ENCODE data around the gene SLC66A2. TPM values are rescaled to one million over a fixed set of nuclear protein-coding genes. Genes with fewer than 3 reads are reported as not detected.

Gene SLC66A2
- total RNA-seq, 4 donors from 2014 or later, result 27.0 to 46.4 (median 41.5) TPM

DNA sequence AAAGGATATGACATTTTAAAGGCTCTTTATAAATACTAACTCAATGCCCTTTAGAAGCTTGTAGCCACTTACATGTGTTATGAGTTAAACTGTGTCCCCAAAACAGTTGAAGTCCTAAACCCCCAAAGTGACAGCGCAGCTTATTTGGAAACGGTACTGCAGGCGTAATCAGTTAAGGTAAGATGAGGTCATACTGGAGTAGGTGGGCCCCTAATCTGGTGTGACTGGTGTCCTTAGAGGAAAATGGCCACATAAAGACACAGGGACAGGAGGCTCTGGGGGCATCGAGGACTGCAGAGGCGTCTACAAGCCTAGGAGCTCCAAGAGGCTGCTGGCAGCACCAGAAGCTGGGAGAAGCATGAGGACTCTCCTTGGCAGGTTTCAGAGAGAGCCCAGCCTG is 28.4 kb upstream of the SLC66A2 start:
- WGBS, result 95% methylated on average over 5 of the region's 5 CpGs
- no peaks in the 10 kb centered on the region for H3K9me3 ChIP-seq
- peaks cover 9 to 42% (median 12%) of the 10 kb centered on the region in 4 donors for H3K4me1 ChIP-seq
- peaks cover 0 to 28% (median 17%) of the 10 kb centered on the region in 4 donors for H3K36me3 ChIP-seq
- intact Hi-C loops (cut with DNase I), result no loop called here
- no peak overlapping the region for H3K4me3 ChIP-seq
- no peak for DNase-seq (ENCODE audit: extremely low spot score)
- no peaks in the 10 kb centered on the region for H3K27me3 ChIP-seq
- no peak for TF ChIP-seq POLR2AphosphoS5 (IDR thresholded peaks at IDR 0.05)
- TF ChIP-seq POLR2A (IDR thresholded peaks at IDR 0.05; ENCODE audit: low read depth), result no peak
- no peak overlapping the region for H3K27ac ChIP-seq (replicated peaks in 1 of 4)

DNA sequence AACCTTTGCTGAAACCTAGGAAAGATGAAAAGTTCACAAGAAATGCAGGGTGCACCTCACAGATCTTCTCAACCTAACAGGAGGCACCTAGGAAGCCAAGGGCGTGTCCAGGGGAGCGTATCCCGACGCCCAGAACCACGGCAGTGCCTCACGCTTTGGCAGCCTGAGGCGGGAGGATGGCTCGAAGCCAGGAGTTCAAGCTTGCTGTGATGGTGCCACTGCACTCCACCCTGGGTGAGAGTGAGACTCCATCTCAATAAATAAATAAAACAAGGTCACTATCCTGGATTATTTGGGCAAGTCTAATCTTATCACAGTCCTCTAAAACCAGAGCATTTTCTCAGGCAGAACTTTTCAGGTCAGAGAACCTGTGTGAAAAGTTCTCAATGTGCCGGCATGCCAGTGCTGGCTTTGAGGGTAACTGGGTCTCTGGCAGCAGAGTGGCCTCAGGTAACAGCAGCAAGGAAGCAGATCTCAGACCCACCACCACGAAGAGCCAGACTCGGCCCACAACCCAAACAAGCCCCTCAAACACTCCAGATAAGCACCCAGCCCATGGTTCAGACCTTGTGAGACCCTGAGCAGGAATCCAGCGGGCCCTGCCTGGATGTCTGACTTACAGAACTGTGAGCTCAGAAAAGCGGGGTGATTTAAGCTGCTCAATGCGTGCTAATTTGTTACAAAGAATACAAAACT is 24.7 kb upstream of the SLC66A2 start:
- H3K9me3 ChIP-seq, result no peaks in the 10 kb centered on the region
- intact Hi-C loops (cut with DNase I), result no loop called here
- no peaks in the 10 kb centered on the region for H3K27me3 ChIP-seq
- H3K4me3 ChIP-seq, result no peak overlapping the region
- no peak for TF ChIP-seq EP300 (IDR thresholded peaks at IDR 0.05)
- TF ChIP-seq, protein P1, sequence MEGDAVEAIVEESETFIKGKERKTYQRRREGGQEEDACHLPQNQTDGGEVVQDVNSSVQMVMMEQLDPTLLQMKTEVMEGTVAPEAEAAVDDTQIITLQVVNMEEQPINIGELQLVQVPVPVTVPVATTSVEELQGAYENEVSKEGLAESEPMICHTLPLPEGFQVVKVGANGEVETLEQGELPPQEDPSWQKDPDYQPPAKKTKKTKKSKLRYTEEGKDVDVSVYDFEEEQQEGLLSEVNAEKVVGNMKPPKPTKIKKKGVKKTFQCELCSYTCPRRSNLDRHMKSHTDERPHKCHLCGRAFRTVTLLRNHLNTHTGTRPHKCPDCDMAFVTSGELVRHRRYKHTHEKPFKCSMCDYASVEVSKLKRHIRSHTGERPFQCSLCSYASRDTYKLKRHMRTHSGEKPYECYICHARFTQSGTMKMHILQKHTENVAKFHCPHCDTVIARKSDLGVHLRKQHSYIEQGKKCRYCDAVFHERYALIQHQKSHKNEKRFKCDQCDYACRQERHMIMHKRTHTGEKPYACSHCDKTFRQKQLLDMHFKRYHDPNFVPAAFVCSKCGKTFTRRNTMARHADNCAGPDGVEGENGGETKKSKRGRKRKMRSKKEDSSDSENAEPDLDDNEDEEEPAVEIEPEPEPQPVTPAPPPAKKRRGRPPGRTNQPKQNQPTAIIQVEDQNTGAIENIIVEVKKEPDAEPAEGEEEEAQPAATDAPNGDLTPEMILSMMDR (IDR thresholded peaks at IDR 0.05), result no peak
- TF ChIP-seq POLR2AphosphoS5 (IDR thresholded peaks at IDR 0.05), result no peak
- no peak for TF ChIP-seq POLR2A (IDR thresholded peaks at IDR 0.05; ENCODE audit: low read depth)
- 81% methylated on average over 10 of the region's 14 CpGs for WGBS
- peaks cover 0 to 9% (median 0%) of the 10 kb centered on the region in 4 donors for H3K4me1 ChIP-seq
- no peak for DNase-seq (ENCODE audit: extremely low spot score)
- peaks cover 12 to 57% (median 45%) of the 10 kb centered on the region in 4 donors for H3K36me3 ChIP-seq
- no peak overlapping the region for H3K27ac ChIP-seq (replicated peaks in 1 of 4)

GRCh38 chr18:79975043-79975442 is 23.6 kb upstream of the SLC66A2 start:
- TF ChIP-seq EP300 (IDR thresholded peaks at IDR 0.05), result no peak
- TF ChIP-seq POLR2AphosphoS5 (IDR thresholded peaks at IDR 0.05), result no peak
- TF ChIP-seq, protein P1 (IDR thresholded peaks at IDR 0.05), result no peak
- TF ChIP-seq POLR2A (IDR thresholded peaks at IDR 0.05; ENCODE audit: low read depth), result no peak
- WGBS, result 85% methylated on average over 4 of the region's 4 CpGs
- H3K9me3 ChIP-seq, result no peaks in the 10 kb centered on the region
- intact Hi-C loops (cut with DNase I), result no loop called here
- H3K27ac ChIP-seq (replicated peaks in 1 of 4), result no peak overlapping the region
- DNase-seq (ENCODE audit: extremely low spot score), result no peak
- H3K36me3 ChIP-seq, result peaks cover 16 to 67% (median 55%) of the 10 kb centered on the region in 4 donors
- no peaks in the 10 kb centered on the region for H3K27me3 ChIP-seq
- H3K4me3 ChIP-seq, result no peak overlapping the region
- H3K4me1 ChIP-seq, result peaks cover 0 to 9% (median 0%) of the 10 kb centered on the region in 4 donors

DNA sequence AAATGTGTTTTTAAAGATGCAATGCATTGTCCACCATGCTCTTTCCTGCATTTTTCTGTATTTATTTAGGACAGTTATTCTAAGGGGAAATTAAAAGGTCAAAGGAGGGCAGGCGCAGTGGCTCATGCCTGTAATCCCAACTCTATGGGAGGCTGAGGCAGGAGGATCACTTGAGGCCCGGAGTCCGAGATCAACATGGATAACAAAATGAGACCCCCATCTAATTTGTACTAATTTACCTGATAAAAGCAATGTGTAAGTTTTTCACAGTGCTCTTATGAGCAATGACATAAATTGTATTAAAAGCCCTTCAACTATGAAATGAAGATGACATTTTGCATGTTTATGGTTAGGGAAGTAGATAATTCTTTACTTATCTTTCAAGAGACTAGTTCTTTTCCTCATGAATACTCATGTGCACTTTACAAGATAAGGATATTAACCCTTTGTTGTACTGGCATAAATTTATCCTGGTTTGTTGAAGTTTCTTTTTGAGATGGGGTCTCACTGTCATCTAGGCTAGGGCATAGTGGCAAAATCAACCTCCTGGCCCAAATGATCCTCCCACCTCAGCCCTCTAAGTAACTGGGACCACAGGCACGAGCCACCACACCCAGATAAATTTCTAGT is 22.7 kb upstream of the SLC66A2 start:
- 91% methylated on average over 4 of the region's 4 CpGs for WGBS

DNA sequence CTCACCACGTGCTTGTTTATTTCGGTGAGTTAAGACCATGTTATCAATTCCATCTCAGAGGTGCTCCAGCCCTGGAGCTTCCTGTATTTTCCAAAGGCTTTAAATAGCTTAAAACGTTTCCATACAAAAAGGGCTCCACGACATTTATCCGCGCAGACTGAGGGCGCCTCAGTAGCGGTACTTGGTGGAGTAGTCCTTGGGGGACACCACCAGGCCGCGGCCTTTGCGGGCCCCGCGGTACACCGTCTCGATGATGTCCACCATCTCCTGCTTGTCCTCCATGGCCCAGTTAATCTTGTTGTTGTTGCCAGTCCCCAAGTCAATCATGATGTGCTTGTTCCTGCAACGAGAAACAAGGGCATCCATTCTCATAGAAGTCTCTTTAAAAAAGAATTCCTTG is 22.1 kb upstream of the SLC66A2 start:
- H3K36me3 ChIP-seq, result peaks cover 17 to 67% (median 56%) of the 10 kb centered on the region in 4 donors
- no peak for DNase-seq (ENCODE audit: extremely low spot score)
- no peaks in the 10 kb centered on the region for H3K27me3 ChIP-seq
- H3K9me3 ChIP-seq, result no peaks in the 10 kb centered on the region
- H3K27ac ChIP-seq (replicated peaks in 1 of 4), result no peak overlapping the region
- H3K4me1 ChIP-seq, result peaks cover 0 to 8% (median 0%) of the 10 kb centered on the region in 4 donors
- 94% methylated on average over 16 of the region's 16 CpGs for WGBS
- no peak overlapping the region for H3K4me3 ChIP-seq
- intact Hi-C loops (cut with DNase I), result no loop called here
- TF ChIP-seq POLR2A (IDR thresholded peaks at IDR 0.05; ENCODE audit: low read depth) (no peak), EP300 (IDR thresholded peaks at IDR 0.05) (no peak), POLR2AphosphoS5 (IDR thresholded peaks at IDR 0.05) (no peak)
- TF ChIP-seq, protein P1 (IDR thresholded peaks at IDR 0.05), result no peak

More for the DNA sequence above, 22.7 kb upstream of the SLC66A2 start:
- Histone ChIP-seq H3K4me3 (no peak overlapping the region), H3K36me3 (peaks cover 17 to 68% (median 56%) of the 10 kb centered on the region in 4 donors), H3K9me3 (no peaks in the 10 kb centered on the region), H3K27me3 (no peaks in the 10 kb centered on the region), H3K27ac (replicated peaks in 1 of 4) (no peak overlapping the region), H3K4me1 (peaks cover 0 to 9% (median 0%) of the 10 kb centered on the region in 4 donors)
- no peak for DNase-seq (ENCODE audit: extremely low spot score)
- TF ChIP-seq, protein P1 (IDR thresholded peaks at IDR 0.05), result no peak
- TF ChIP-seq POLR2AphosphoS5 (IDR thresholded peaks at IDR 0.05), result no peak
- no peak for TF ChIP-seq EP300 (IDR thresholded peaks at IDR 0.05)
- no peak for TF ChIP-seq POLR2A (IDR thresholded peaks at IDR 0.05; ENCODE audit: low read depth)
- intact Hi-C loops (cut with DNase I), result no loop called here

All from esophagus muscularis mucosa (tissue), 4 donors.